Thymus (tissue), 11 donors: Measurements from ENCODE around the gene TAF1B. TPM values are rescaled to one million over a fixed set of nuclear protein-coding genes. Genes with fewer than 3 reads are reported as not detected.

Source experiments
- DNase-seq, 9 donors: peaks; one replicate each; pipeline ENCODE4 v3.0.0-alpha.2; 2013; ENCODE audit warnings: low spot score in 9 of 9, low read depth in 6 of 9, missing footprints in 1 of 9
- H3K27ac ChIP-seq, 2 donors: one replicate each; pipeline ENCODE4 v1.5.1; 2013; ENCODE audit warnings: control low read depth in 1 of 2, low read depth in 1 of 2, low read length in 1 of 2, mild to moderate bottlenecking in 1 of 2, moderate library complexity in 1 of 2
- H3K27me3 ChIP-seq, 2 donors: one replicate each; pipeline ENCODE4 v1.5.1; 2013; ENCODE audit warnings: low read length in 1 of 2; ENCODE audit not compliant: control insufficient read depth in 2 of 2, insufficient read depth in 1 of 2
- H3K36me3 ChIP-seq, 2 donors: one replicate each; pipeline ENCODE4 v1.5.1; 2013; ENCODE audit warnings: low read length in 1 of 2, mild to moderate bottlenecking in 1 of 2, moderate library complexity in 1 of 2; ENCODE audit not compliant: control insufficient read depth in 2 of 2, insufficient read depth in 2 of 2
- H3K4me1 ChIP-seq, 2 donors: one replicate each; pipeline ENCODE4 v1.5.1; 2013; ENCODE audit warnings: low read length in 2 of 2; ENCODE audit not compliant: control insufficient read depth in 2 of 2, insufficient read depth in 2 of 2
- H3K4me3 ChIP-seq, 2 donors: one replicate each; pipeline ENCODE4 v1.5.1; 2013; ENCODE audit warnings: low read length in 2 of 2, control low read depth in 1 of 2, mild to moderate bottlenecking in 1 of 2
- H3K9me3 ChIP-seq, 2 donors: one replicate each; pipeline ENCODE4 v1.5.1; 2013; ENCODE audit warnings: low read length in 1 of 2, mild to moderate bottlenecking in 1 of 2; ENCODE audit not compliant: control insufficient read depth in 2 of 2, insufficient read depth in 1 of 2
- WGBS: extraction: QIAGEN DNeasy Blood & Tissue Kit; methylation state at CpG from one replicate; pipeline ENCODE4 v1.1.7; 2013; 5-methylcytosine and 5-hydroxymethylcytosine counted together
- polyA plus RNA-seq: library from polyadenylated mRNA; stranded (reverse); fragments of 200-250 nt; gene quantifications from one replicate; pipeline ENCODE4 v1.2.3, GENCODE V29; 2013
- total RNA-seq: library from RNA; stranded (reverse); fragments of 120-200 nt; gene quantifications from one replicate; pipeline ENCODE4 v1.2.4, GENCODE V29; 2013
- donor health status: healthy.

Gene TAF1B
- total and polyA plus RNA-seq, 2 donors: 9.4 to 17.3 TPM

DNA sequence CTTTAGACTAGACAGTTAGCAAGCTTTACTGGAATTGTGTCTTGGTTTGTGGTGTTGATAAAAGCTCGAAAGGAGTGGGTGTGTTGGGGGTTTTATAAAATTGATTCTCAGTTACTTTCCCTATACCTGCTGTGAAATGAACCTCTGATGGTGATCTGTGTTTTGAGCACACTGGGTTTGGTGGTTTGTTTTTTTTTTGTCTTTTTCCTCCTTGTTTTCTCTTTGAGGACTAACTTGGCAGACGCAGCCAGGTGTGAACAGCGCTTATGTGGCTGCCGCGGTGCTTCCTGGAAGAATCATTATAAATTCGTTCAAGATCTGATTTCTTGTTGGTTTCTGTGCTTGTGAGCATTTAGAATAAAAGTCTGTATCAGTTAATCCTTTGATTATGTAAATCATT lies 136.7 kb downstream of the TAF1B start:
- Histone ChIP-seq H3K27ac (no peak overlapping the region), H3K4me3 (no peak overlapping the region), H3K4me1 (no peaks in the 10 kb centered on the region), H3K9me3 (no peaks in the 10 kb centered on the region), H3K27me3 (no peaks in the 10 kb centered on the region), H3K36me3 (no peaks in the 10 kb centered on the region)
- 5% methylated on average over 6 of the region's 6 CpGs for WGBS
- DNase-seq: peak in 5 of 9 donors; percentile 14 to 62 (median 27)

DNA sequence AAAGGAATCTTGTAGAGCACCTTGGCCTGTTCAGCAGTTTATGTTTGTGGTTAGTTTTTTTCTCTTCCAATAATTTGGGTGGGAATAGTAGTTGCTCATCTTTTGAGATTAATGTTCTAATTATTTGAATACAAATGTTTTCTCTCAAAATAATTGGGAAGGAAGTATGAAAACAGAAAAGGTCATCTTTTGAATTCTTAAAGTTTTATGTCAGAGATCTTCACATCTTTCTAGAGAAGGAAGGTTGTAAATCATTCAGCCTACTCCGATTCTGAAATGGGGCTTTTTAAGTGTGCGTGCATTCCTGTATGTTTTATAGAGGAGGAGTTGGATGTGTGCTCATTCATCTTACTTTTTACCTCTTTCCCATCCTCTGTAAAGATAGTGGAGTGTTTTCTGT lies 137.2 kb downstream of the TAF1B start:
- no peak for DNase-seq
- WGBS: 88% methylated on average over 2 of the region's 2 CpGs
- Histone ChIP-seq H3K9me3 (no peaks in the 10 kb centered on the region), H3K27ac (no peak overlapping the region), H3K4me3 (no peak overlapping the region), H3K27me3 (no peaks in the 10 kb centered on the region), H3K36me3 (no peaks in the 10 kb centered on the region), H3K4me1 (no peaks in the 10 kb centered on the region)

DNA sequence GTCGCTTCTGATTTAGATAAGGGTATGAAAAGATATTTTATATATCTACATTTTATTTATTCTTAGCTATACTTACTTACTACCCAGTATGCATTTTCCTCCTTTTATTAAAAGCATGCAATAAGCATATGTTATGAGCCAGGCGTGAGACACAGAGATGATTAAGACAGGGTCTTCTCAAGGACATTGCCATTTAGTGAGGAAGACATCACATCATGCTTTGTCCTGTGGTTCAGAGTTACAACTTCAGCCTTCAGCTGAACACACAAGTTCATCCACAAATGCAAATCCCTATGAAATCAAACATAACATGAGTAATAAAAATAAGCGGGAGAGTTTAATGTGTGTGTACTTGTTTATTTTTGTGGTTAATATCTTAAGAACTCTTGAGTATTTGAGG lies 138.4 kb downstream of the TAF1B start:
- Histone ChIP-seq H3K36me3 (no peaks in the 10 kb centered on the region), H3K9me3 (no peaks in the 10 kb centered on the region), H3K27ac (no peak overlapping the region), H3K4me1 (no peaks in the 10 kb centered on the region), H3K4me3 (no peak overlapping the region), H3K27me3 (no peaks in the 10 kb centered on the region)
- 98% methylated on average over 3 of the region's 3 CpGs for WGBS
- no peak for DNase-seq

DNA sequence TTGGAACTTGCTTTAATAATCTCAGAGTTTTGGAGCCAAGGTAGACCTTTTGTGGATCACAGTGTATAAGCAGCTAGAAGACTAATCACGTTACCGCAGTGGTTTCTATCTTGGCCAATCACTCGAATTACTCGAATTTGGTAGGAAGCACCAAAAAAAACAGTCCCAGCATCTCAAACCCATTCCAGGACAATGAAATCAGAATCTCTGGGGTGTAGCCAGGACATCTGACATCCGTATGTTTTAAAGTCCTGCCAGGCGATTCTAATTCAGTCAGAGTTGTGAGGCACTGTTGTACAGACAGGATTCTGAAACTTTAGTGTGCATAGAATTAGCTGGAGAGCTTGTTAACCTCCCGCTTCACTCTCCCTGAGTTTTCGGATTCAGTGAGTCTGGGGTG lies 139.0 kb downstream of the TAF1B start:
- Histone ChIP-seq H3K4me1 (no peaks in the 10 kb centered on the region), H3K4me3 (no peak overlapping the region), H3K9me3 (no peaks in the 10 kb centered on the region), H3K27ac (no peak overlapping the region), H3K27me3 (no peaks in the 10 kb centered on the region), H3K36me3 (no peaks in the 10 kb centered on the region)
- 96% methylated on average over 8 of the region's 8 CpGs for WGBS
- DNase-seq: no peak

DNA sequence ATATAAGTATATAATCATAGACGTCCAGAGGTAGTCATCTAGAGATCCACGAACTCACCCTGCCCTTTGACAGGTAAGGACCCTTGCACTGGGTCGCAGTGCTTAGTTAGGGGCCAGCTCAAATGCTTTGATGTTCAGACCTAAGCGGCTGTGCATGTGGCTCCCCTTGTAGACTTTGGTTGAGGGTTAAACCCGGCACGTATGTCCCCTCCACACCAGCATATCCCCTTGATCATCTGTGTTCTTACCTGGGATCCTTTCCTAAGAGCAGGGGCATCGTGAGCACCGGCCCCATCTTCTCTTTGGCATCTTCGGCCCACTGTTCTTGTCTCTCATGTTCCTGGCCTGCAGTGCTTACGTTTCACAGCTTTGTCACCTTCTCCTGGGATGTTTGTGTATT lies 139.6 kb downstream of the TAF1B start:
- Histone ChIP-seq H3K27me3 (no peaks in the 10 kb centered on the region), H3K9me3 (no peaks in the 10 kb centered on the region), H3K4me1 (no peaks in the 10 kb centered on the region), H3K4me3 (no peak overlapping the region), H3K36me3 (no peaks in the 10 kb centered on the region), H3K27ac (peak overlapping the region in 1 of 2 donors; percentile 3)
- 96% methylated on average over 10 of the region's 10 CpGs for WGBS
- DNase-seq: no peak

DNA sequence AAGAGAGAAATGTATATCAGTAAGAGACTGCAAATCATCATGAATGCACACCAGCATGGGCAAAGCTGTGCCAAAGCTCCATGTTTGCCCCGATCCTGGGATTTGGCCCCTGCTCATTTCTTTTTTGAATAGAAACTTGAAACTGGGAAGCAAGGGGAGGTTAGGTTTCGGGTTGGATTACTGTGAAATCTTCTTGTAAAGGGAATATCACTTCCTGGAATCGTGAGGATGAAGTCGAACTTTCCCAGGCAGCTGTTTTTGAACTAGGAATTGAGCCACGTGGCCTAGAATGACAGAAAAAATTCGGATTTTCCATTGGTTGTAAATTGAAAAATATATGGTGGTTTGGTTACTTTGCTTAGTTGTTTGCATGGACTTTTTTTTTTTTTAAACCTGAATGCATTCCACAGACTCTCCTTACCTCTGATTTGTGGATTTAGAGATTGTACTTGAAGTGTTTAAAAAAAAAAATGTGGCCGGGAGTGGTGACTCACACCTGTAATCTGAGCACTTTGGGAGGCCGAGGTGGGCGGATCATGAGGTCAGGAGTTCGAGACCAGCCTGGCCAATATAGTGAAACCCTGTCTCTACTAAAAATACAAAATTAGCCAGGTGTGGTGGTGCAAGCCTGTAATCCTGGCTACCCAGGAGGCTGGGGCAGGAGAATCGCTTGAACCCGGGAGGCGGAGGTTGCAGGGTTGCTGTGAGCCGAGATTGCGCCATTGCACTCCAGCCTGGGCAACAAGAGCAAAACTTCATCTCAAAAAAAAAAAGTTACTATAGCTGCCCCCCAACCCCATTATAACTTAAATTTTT lies 140.3 kb downstream of the TAF1B start:
- Histone ChIP-seq H3K4me1 (no peaks in the 10 kb centered on the region), H3K4me3 (no peak overlapping the region), H3K27ac (no peak overlapping the region), H3K9me3 (no peaks in the 10 kb centered on the region), H3K36me3 (no peaks in the 10 kb centered on the region), H3K27me3 (no peaks in the 10 kb centered on the region)
- WGBS: 90% methylated on average over 15 of the region's 15 CpGs
- no peak for DNase-seq

Other genes with a start within 250 kb of the TAF1B start
- gene YWHAQ, start 212.5 kb upstream of the TAF1B start, total RNA-seq: 117 TPM
- 182 TPM for gene YWHAQ, start 212.5 kb upstream of the TAF1B start, polyA plus RNA-seq
- 1.2 TPM for gene GRHL1, start 108.2 kb downstream of the TAF1B start, total RNA-seq
- 7.9 TPM for gene GRHL1, start 108.2 kb downstream of the TAF1B start, polyA plus RNA-seq
- 2.4 TPM for gene KLF11, start 200.1 kb downstream of the TAF1B start, total RNA-seq
- gene KLF11, start 200.1 kb downstream of the TAF1B start, polyA plus RNA-seq: 5.4 TPM
- gene CYS1, start 236.9 kb downstream of the TAF1B start, total RNA-seq: 0.19 TPM
- 0.30 TPM for gene CYS1, start 236.9 kb downstream of the TAF1B start, polyA plus RNA-seq